Breast epithelium (tissue), 4 donors: ENCODE measurements around the gene CAMK2D. TPM values are rescaled to one million over a fixed set of nuclear protein-coding genes. Genes with fewer than 3 reads are reported as not detected.

Experiments
- DNase-seq, 2 donors: peaks; one replicate each; pipeline ENCODE4 v3.0.0-alpha.2; 2019; ENCODE audit warnings: low spot score in 2 of 2
- H3K27ac ChIP-seq, 2 donors: fragments of 200-600 bp; sonication (generic) in 1 of 2; one replicate each; pipeline ENCODE4 v1.5.1; 2016 to 2019; ENCODE audit warnings: mild to moderate bottlenecking in 1 of 2
- H3K27me3 ChIP-seq, 2 donors: fragments of 200-600 bp; sonication (generic) in 1 of 2; one replicate each; pipeline versions ENCODE4 v1.5.1 to v1.6.0; 2017 to 2019; ENCODE audit warnings: control low read depth in 1 of 2, mild to moderate bottlenecking in 1 of 2
- H3K36me3 ChIP-seq: fragments of 200-600 bp; one replicate; pipeline ENCODE4 v1.5.1; 2019
- H3K4me1 ChIP-seq, 2 donors: fragments of 200-600 bp; sonication (generic); one replicate each; pipeline ENCODE4 v1.5.1; 2016 to 2019; ENCODE audit warnings: control low read depth in 1 of 2
- H3K4me3 ChIP-seq, 3 donors: fragments of 200-600 bp; sonication (generic); 1 replicate in 2 of 3; 2 replicates in 1 of 3; pipeline ENCODE4 v1.5.1; 2016 to 2019; ENCODE audit warnings: mild to moderate bottlenecking in 3 of 3, moderate library complexity in 2 of 3
- H3K9me3 ChIP-seq, 2 donors: fragments of 200-600 bp; sonication (generic) in 1 of 2; one replicate each; pipeline ENCODE4 v1.5.1; 2016 to 2019; ENCODE audit warnings: control low read depth in 1 of 2
- CTCF ChIP-seq, 3 donors: fragments of 450-650 bp; IDR thresholded peaks; one replicate each; pipeline ENCODE4 v1.5.1; 2016 to 2017; ENCODE audit warnings: antibody characterized with exemption in 3 of 3, mild to moderate bottlenecking in 3 of 3, moderate library complexity in 3 of 3
- POLR2A ChIP-seq: fragments of 450-650 bp; IDR thresholded peaks from one replicate; pipeline ENCODE4 v1.6.1; 2016; ENCODE audit warnings: antibody characterized with exemption, mild to moderate bottlenecking, moderate library complexity
- POLR2AphosphoS5 ChIP-seq, 3 donors: sonication (generic); formaldehyde crosslinking; IDR thresholded peaks; one replicate each; pipeline ENCODE4 v1.6.1; 2017; ENCODE audit warnings: antibody characterized with exemption in 3 of 3
- intact Hi-C: fragments of 100-400 bp; cut with DNase I; formaldehyde crosslinking; loops from one replicate; pipeline ENCODE4 v1.15.1; 2023; ENCODE audit warnings: low total_unique reads
- total RNA-seq, 3 donors: library from RNA; depleted of rRNA; stranded (reverse); fragments of >200 nt; gene quantifications; one replicate each; pipeline ENCODE4 v1.1.0, GENCODE V29; 2016

CAMK2D gene
- total RNA-seq, 3 donors from 2014 or later, result 47.7 to 62.1 (median 57.7) TPM

DNA sequence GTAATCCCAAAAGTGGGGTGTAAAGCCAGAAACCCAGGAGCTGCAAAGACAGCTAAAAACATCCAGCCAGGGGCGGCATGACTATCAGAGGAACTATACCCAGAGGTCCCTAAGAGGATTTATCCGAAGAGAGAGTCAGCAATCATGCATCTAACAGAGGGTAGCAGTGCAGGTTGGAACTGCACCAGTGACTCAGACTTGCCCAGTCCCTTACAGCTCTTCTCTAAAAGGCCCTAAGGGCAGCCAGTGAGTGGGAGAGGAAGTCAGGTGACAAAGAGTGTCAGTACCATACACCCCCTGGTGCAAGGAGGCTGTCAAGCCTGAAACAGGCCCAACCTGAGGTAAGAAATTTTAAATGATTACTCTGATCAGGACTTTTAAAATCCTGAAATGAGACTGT, 88.1 kb downstream of the CAMK2D start:
- H3K9me3 ChIP-seq, result no peaks in the 10 kb centered on the region
- intact Hi-C loops, result no loop called here
- TF ChIP-seq POLR2A (no peak), POLR2AphosphoS5 (IDR thresholded peaks at IDR 0.05) (no peak), CTCF (IDR thresholded peaks at IDR 0.05) (no peak)
- H3K27ac ChIP-seq, result no peak overlapping the region
- no peaks in the 10 kb centered on the region for H3K36me3 ChIP-seq
- peaks cover 4 to 11% of the 10 kb centered on the region in 2 donors for H3K4me1 ChIP-seq
- no peak for DNase-seq
- H3K4me3 ChIP-seq, result no peak overlapping the region
- no peaks in the 10 kb centered on the region for H3K27me3 ChIP-seq

DNA sequence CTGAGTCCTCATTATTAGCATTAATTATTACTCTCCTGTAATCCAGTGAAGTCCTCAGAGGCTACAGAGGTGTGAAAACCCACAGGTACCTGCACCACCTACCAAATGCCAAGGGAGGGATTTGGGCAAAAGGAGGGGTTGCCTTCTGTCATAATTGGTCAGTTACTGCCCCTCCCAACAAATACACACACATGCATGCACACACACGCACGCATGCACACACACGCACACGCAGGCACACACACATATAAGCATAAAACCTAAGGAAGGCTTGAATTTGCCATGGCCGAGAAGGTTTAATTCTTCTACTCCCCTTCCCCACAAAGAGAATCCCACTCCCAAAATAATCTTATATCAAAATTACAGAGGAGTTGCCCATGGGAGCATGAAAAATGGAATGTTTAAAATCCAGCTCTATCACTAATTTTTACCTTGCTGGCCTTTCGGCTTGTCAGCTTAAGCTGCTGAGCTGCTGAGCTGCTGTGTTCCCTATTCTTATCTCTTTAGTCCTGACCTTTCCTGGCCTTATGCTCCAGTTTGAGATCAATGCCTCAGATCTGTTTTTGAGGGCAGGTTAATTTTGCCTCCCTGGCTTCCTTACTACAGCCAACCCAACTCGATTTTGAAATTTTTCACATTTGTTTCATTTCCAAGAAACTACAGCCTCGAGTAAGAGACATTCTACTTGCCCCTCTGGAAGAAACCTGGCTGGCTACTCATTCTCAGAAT, 95.0 kb downstream of the CAMK2D start:
- Histone ChIP-seq H3K4me1 (no peaks in the 10 kb centered on the region), H3K9me3 (no peaks in the 10 kb centered on the region), H3K27ac (no peak overlapping the region), H3K36me3 (no peaks in the 10 kb centered on the region), H3K4me3 (no peak overlapping the region), H3K27me3 (no peaks in the 10 kb centered on the region)
- intact Hi-C loops, result no loop called here
- TF ChIP-seq POLR2A, result no peak
- TF ChIP-seq CTCF (IDR thresholded peaks at IDR 0.05), result no peak
- TF ChIP-seq POLR2AphosphoS5 (IDR thresholded peaks at IDR 0.05), result no peak
- DNase-seq, result no peak

GRCh38 chr4:113665036-113665435, 96.5 kb downstream of the CAMK2D start:
- DNase-seq, result no peak
- intact Hi-C loops, result no loop called here
- TF ChIP-seq POLR2A, result no peak
- TF ChIP-seq CTCF (IDR thresholded peaks at IDR 0.05), result no peak
- no peak for TF ChIP-seq POLR2AphosphoS5 (IDR thresholded peaks at IDR 0.05)
- Histone ChIP-seq H3K27ac (no peak overlapping the region), H3K4me1 (no peaks in the 10 kb centered on the region), H3K4me3 (no peak overlapping the region), H3K27me3 (no peaks in the 10 kb centered on the region), H3K36me3 (no peaks in the 10 kb centered on the region), H3K9me3 (no peaks in the 10 kb centered on the region)

DNA sequence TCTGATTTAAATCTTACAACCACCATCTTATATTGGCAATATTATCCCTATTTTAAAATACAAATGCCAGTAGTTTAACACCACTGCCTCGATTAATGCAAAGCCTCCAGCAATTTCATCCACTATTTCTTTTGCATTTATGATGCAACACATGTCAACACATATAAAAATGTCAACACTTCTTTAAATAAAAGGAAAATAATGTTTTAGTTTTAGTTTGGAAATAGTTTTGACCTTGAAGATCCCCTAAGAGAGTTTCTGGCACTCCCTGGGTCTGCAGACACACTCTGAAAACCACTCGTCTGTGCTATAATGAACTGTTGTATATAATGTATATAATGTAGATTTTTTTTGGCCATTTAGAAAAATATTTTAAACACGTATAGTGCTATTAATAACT, 99.0 kb downstream of the CAMK2D start:
- Histone ChIP-seq H3K9me3 (no peaks in the 10 kb centered on the region), H3K27me3 (no peaks in the 10 kb centered on the region), H3K27ac (no peak overlapping the region), H3K36me3 (no peaks in the 10 kb centered on the region), H3K4me3 (no peak overlapping the region), H3K4me1 (no peaks in the 10 kb centered on the region)
- DNase-seq, result no peak
- intact Hi-C loops, result no loop called here
- TF ChIP-seq POLR2AphosphoS5 (IDR thresholded peaks at IDR 0.05) (no peak), CTCF (IDR thresholded peaks at IDR 0.05) (no peak), POLR2A (no peak)

- intact Hi-C loops, result no loop called here
- H3K27me3 ChIP-seq, result no peaks in the 10 kb centered on the region
- no peak overlapping the region for H3K27ac ChIP-seq
- no peak for DNase-seq
- no peaks in the 10 kb centered on the region for H3K36me3 ChIP-seq
- H3K4me1 ChIP-seq, result no peaks in the 10 kb centered on the region
- TF ChIP-seq POLR2A, result no peak
- no peak for TF ChIP-seq POLR2AphosphoS5 (IDR thresholded peaks at IDR 0.05)
- no peak for TF ChIP-seq CTCF (IDR thresholded peaks at IDR 0.05)
- no peak overlapping the region for H3K4me3 ChIP-seq
- H3K9me3 ChIP-seq, result no peaks in the 10 kb centered on the region
Measured at GRCh38 chr4:113659127-113659526, 102.4 kb downstream of the CAMK2D start.
